HepG2 (cell line): ENCODE measurements around the gene B3GALT6. TPM values are rescaled to one million over a fixed set of nuclear protein-coding genes. Genes with fewer than 3 reads are reported as not detected.

ENCODE experiments used
- CAMTA2 ChIP-seq: sonication (generic); formaldehyde crosslinking; IDR thresholded peaks from 2 replicates; pipeline ENCODE4 v1.4.0; 2020; ENCODE audit warnings: mild to moderate bottlenecking, missing genetic modification reagents, borderline replicate concordance
- DZIP1 ChIP-seq: sonication (generic); formaldehyde crosslinking; IDR thresholded peaks from 2 replicates; pipeline ENCODE4 v1.5.0; 2020; ENCODE audit warnings: mild to moderate bottlenecking, missing genetic modification reagents
- FIP1L1 ChIP-seq: fragments of 200-400 bp; formaldehyde crosslinking; IDR thresholded peaks from 2 replicates; pipeline ENCODE4 v1.6.1; 2018; ENCODE audit warnings: low read depth, mild to moderate bottlenecking, low read length, moderate library complexity, borderline replicate concordance; ENCODE audit not compliant: insufficient read depth
- GATAD1 ChIP-seq: IDR thresholded peaks from 2 replicates; pipeline ENCODE4 v1.6.1; 2016; ENCODE audit warnings: missing genetic modification reagents, missing compliant biosample characterization
- KLF13 ChIP-seq: sonication (generic); formaldehyde crosslinking; IDR thresholded peaks from 2 replicates; pipeline ENCODE4 v1.4.0; 2020; ENCODE audit warnings: mild to moderate bottlenecking, missing genetic modification reagents
- NFIC ChIP-seq: IDR thresholded peaks from 2 replicates; pipeline ENCODE4 v1.6.1; 2012; ENCODE audit warnings: mild to moderate bottlenecking, low read length, inconsistent platforms
- NR2F6 ChIP-seq, 2 experiments: IDR thresholded peaks; 2 replicates each; pipeline ENCODE4 v1.6.1; 2016; ENCODE audit warnings: antibody characterized with exemption in 1 of 2, mild to moderate bottlenecking in 1 of 2
- PAWR ChIP-seq: sonication (generic); formaldehyde crosslinking; IDR thresholded peaks from 2 replicates; pipeline ENCODE4 v1.4.0; 2020; ENCODE audit warnings: missing genetic modification reagents, mild to moderate bottlenecking, borderline replicate concordance
- SRF ChIP-seq: IDR thresholded peaks from 2 replicates; pipeline ENCODE4 v1.6.1; 2011; ENCODE audit warnings: mild to moderate bottlenecking, low read depth, low read length, moderate library complexity
- TEAD2 ChIP-seq: sonication (generic); formaldehyde crosslinking; IDR thresholded peaks from 2 replicates; pipeline ENCODE4 v1.9.0; 2021; ENCODE audit warnings: missing genetic modification reagents
- UBTF ChIP-seq: sonication (generic); formaldehyde crosslinking; IDR thresholded peaks from 2 replicates; pipeline ENCODE4 v1.4.0; 2020; ENCODE audit warnings: mild to moderate bottlenecking, missing genetic modification reagents
- ZBED4 ChIP-seq: sonication (generic); formaldehyde crosslinking; IDR thresholded peaks from 2 replicates; pipeline ENCODE4 v1.4.0; 2020; ENCODE audit warnings: missing genetic modification reagents, borderline replicate concordance
- ZFY ChIP-seq: sonication (generic); formaldehyde crosslinking; IDR thresholded peaks from 2 replicates; pipeline ENCODE4 v1.4.0; 2020; ENCODE audit warnings: missing genetic modification reagents
- ZNF24 ChIP-seq: fragments of 450-650 bp; IDR thresholded peaks from 2 replicates; pipeline ENCODE4 v1.6.1; 2017; ENCODE audit warnings: antibody characterized with exemption, mild to moderate bottlenecking
- ZNF674 ChIP-seq: sonication (generic); formaldehyde crosslinking; IDR thresholded peaks from 2 replicates; pipeline ENCODE4 v1.5.0; 2020; ENCODE audit warnings: low read depth, mild to moderate bottlenecking, missing genetic modification reagents
- ZNF737 ChIP-seq: sonication (generic); formaldehyde crosslinking; IDR thresholded peaks from 2 replicates; pipeline ENCODE4 v1.5.0; 2020; ENCODE audit warnings: missing genetic modification reagents, mild to moderate bottlenecking, borderline replicate concordance
- polyA plus RNA-seq, 8 experiments: library from polyadenylated mRNA; depleted of rRNA in 3 of 8; stranded (reverse) in 7 of 8; unstranded in 1 of 8; fragments of >200 nt; fragmentation: Illumina TruSeq in 4 of 8; extraction: Trizol in 4 of 8; gene quantifications; 2 replicates each; pipeline versions ENCODE4 v1.2.1 to v1.2.3, GENCODE V29; 2011 to 2016; ENCODE audit warnings: low read depth in 4 of 8, missing spikeins in 1 of 8, mixed read lengths in 1 of 8; ENCODE audit not compliant: insufficient read depth in 1 of 8
- total RNA-seq, 5 experiments: library from RNA; depleted of rRNA; stranded (reverse); fragments of >200 nt; fragmentation: Illumina TruSeq; extraction: Trizol; gene quantifications; 2 replicates each; pipeline ENCODE4 v1.2.3, GENCODE V29; 2016; ENCODE audit warnings: low read depth in 1 of 5

B3GALT6 gene
- total and polyA plus RNA-seq, 2 of the 13 experiments (the other 11 are each of a cell fraction or from before 2014, with no cell fraction given), result 3.9 to 14.2 TPM

DNA sequence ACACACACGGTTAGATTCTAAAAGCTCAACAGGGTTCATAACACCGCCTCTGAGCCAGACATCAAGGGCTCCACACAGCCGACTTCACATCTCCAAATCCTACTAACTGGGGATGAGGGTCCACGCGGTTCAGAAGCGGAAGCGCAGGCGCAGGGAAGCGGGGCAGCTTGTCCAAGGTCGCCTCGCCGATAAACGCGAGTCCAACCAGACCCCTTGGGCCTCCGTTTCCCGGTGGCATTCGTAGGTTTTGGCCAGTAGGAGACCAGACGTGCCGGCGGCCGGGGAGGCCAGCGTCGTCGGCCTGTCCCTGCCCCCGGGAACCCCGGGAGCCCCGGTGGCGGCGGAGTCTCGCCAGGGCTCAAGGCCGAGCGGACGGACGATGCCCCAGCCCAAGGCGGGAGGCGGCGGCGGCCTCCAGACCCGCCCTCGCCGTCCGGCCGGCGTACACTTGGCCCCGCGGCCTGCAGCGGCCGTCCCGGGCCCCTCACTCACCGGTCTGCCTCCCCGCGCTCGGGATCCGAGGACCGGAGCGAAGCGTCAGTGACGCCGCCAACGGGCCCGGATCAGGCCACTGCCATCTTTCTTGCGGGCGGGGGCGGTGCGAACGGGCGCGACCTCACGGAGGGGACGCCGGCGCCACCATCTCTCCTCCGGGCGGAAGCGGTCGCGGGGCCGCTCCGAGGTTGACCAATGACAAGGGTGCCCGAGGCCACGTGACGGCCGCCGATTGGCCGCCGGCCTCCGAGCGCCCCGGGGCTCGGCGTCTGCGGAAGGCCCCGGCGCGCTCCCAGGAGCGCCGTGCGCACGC lies 433 bp upstream of the B3GALT6 start, which contains the start of gene SDF4 (continued):
- TF ChIP-seq CAMTA2 (CRISPR knock-in tag), result no peak
- no peak for TF ChIP-seq SRF
- no peak for TF ChIP-seq ZNF24
- TF ChIP-seq NFIC, result no peak
- TF ChIP-seq ZBED4, result peak; percentile 70; the same call in 1 of the 2 replicates
- TF ChIP-seq ZNF737 (CRISPR knock-in tag), result no peak
- TF ChIP-seq ZNF674, result peak; percentile 10; the same call in 1 of the 2 replicates
- no peak for TF ChIP-seq NR2F6 (IDR thresholded peaks at IDR 0.05)
- peak; percentile 34; the same call in 1 of the 2 replicates for TF ChIP-seq NR2F6 (CRISPR knock-in tag; IDR thresholded peaks at IDR 0.05)
- peak; percentile 92 for TF ChIP-seq ZFY (CRISPR knock-in tag)
- TF ChIP-seq GATAD1 (CRISPR knock-in tag), result peak; percentile 76
- no peak for TF ChIP-seq FIP1L1
- no peak for TF ChIP-seq TEAD2 (CRISPR knock-in tag)
- TF ChIP-seq DZIP1 (CRISPR knock-in tag), result no peak
- TF ChIP-seq UBTF, result peak; percentile 81
- TF ChIP-seq KLF13 (CRISPR knock-in tag), result no peak
- no peak for TF ChIP-seq PAWR (CRISPR knock-in tag)
